HepG2 (cell line): Measurements from ENCODE around the gene RSRC2. TPM values are rescaled to one million over a fixed set of nuclear protein-coding genes. Genes with fewer than 3 reads are reported as not detected.

Source experiments
- ATAC-seq: fragments of 200-7000 bp; cut with Tn5 transposase; 3 replicates; pipeline ENCODE4 v1.9.1; 2020; ENCODE audit warnings: mild to moderate bottlenecking, moderate library complexity
- BruUV-seq: library from RNA; stranded (reverse); fragments of 400-500 nt; replicated peaks from 2 replicates; lab custom pipeline; 2021; lab: Mats Ljungman, UMichigan
- CTCF ChIA-PET: fragments of 300-600 bp; formaldehyde crosslinking; extraction: SDS; loops from one replicate; lab custom pipeline; 2021; ENCODE audit warnings: low total read pairs, inconsistent platforms, low intra/inter-chr PET ratio; lab: Yijun Ruan, JAX
- POLR2A ChIA-PET: fragments of 350-600 bp; sonication (Branson Sonifier 250); formaldehyde crosslinking; loops from one replicate; lab custom pipeline; 2020; ENCODE audit warnings: antibody characterized with exemption, inconsistent platforms; lab: Yijun Ruan, JAX
- DNase-seq: peaks from one replicate; pipeline ENCODE4 v3.0.0-alpha.2; 2015; ENCODE audit warnings: low spot score
- FAIRE-seq: peaks from 3 replicates; lab custom pipeline; 2011; peaks lifted over from hg19 to GRCh38; lab: Jason Lieb, UNC
- H2AFZ ChIP-seq: one replicate; pipeline ENCODE4 v1.6.1; 2011; ENCODE audit warnings: low read length, inconsistent platforms
- H3K27ac ChIP-seq: fragments of 300-600 bp; 3 replicates; pipeline ENCODE4 v1.8.0; 2011; ENCODE audit warnings: mixed run types, mild to moderate bottlenecking, mixed read lengths, low read length, inconsistent platforms; ENCODE audit not compliant: insufficient read depth; ENCODE audit errors: extremely low read length
- H3K27me3 ChIP-seq, 2 experiments: fragments of 200-600 bp in 1 of 2; 2 replicates in 1 of 2; 3 replicates in 1 of 2; pipeline versions ENCODE4 v1.6.0 to v1.8.0; 2011; ENCODE audit warnings: low read length in 2 of 2, mild to moderate bottlenecking in 2 of 2, moderate library complexity in 2 of 2, inconsistent platforms in 1 of 2; ENCODE audit not compliant: insufficient read depth in 2 of 2, control insufficient read depth in 1 of 2
- H3K36me3 ChIP-seq, 2 experiments: fragments of 200-600 bp in 1 of 2; replicated peaks in 1 of 2; 2 replicates in 1 of 2; 3 replicates in 1 of 2; pipeline versions ENCODE4 v1.5.1 to v1.8.0; 2011; ENCODE audit warnings: low read length in 2 of 2, inconsistent platforms in 1 of 2; ENCODE audit not compliant: insufficient read depth in 2 of 2, control insufficient read depth in 1 of 2
- H3K4me1 ChIP-seq: 2 replicates; pipeline ENCODE4 v1.5.1; 2012; ENCODE audit warnings: low read length, inconsistent platforms; ENCODE audit not compliant: insufficient read depth
- H3K4me2 ChIP-seq: 2 replicates; pipeline ENCODE4 v1.6.0; 2011; ENCODE audit warnings: low read depth, low read length, inconsistent platforms
- H3K4me3 ChIP-seq, 3 experiments: fragments of 200-600 bp in 1 of 3; sonication (generic), shearing (Covaris generic) in 1 of 3; replicated peaks in 1 of 3; 2 replicates each; pipeline ENCODE4 v1.5.1; 2011 to 2016; ENCODE audit warnings: low read length in 3 of 3, inconsistent platforms in 2 of 3, low read depth in 2 of 3, mild to moderate bottlenecking in 2 of 3, control low read depth in 1 of 3, mixed read lengths in 1 of 3; ENCODE audit not compliant: insufficient read depth in 1 of 3
- H3K79me2 ChIP-seq: one replicate; pipeline ENCODE4 v1.6.1; 2011; ENCODE audit warnings: low read length, inconsistent platforms; ENCODE audit not compliant: insufficient read depth
- H3K9ac ChIP-seq: 2 replicates; pipeline ENCODE4 v1.6.0; 2011; ENCODE audit warnings: mild to moderate bottlenecking, low read depth, low read length, inconsistent platforms; ENCODE audit not compliant: insufficient read depth
- H3K9me3 ChIP-seq: 2 replicates; pipeline ENCODE4 v1.5.1; 2012; ENCODE audit warnings: mild to moderate bottlenecking, low read length
- H4K20me1 ChIP-seq: 2 replicates; pipeline ENCODE4 v1.6.0; 2011; ENCODE audit warnings: inconsistent platforms, mild to moderate bottlenecking, low read length, moderate library complexity; ENCODE audit not compliant: insufficient read depth
- HNRNPL ChIP-seq: fragments of 200-400 bp; formaldehyde crosslinking; IDR thresholded peaks from 2 replicates; pipeline ENCODE4 v1.6.1; 2017; ENCODE audit warnings: mild to moderate bottlenecking, low read depth, low read length
- MAFF ChIP-seq: IDR thresholded peaks from 2 replicates; pipeline ENCODE4 v1.6.1; 2011; ENCODE audit warnings: low read depth, low read length, improper control_type of control experiment
- MLLT10 ChIP-seq: sonication (generic); formaldehyde crosslinking; IDR thresholded peaks from 2 replicates; pipeline ENCODE4 v1.4.0; 2020; ENCODE audit warnings: missing genetic modification reagents
- NFKB2 ChIP-seq: sonication (generic); formaldehyde crosslinking; IDR thresholded peaks from 2 replicates; pipeline ENCODE4 v1.4.0; 2020; ENCODE audit warnings: missing genetic modification reagents, borderline replicate concordance
- SIX1 ChIP-seq: sonication (generic); formaldehyde crosslinking; IDR thresholded peaks from 2 replicates; pipeline ENCODE4 v1.4.0; 2020; ENCODE audit warnings: missing genetic modification reagents, borderline replicate concordance
- SOX6 ChIP-seq, 2 experiments: fragments of 450-650 bp in 1 of 2; sonication (generic) in 1 of 2; formaldehyde crosslinking in 1 of 2; IDR thresholded peaks; 2 replicates each; pipeline versions ENCODE4 v1.4.0 to v1.6.1; 2017 to 2020; ENCODE audit warnings: antibody characterized with exemption in 1 of 2, mild to moderate bottlenecking in 1 of 2, missing genetic modification reagents in 1 of 2
- SP1 ChIP-seq, 2 experiments: fragments of 450-650 bp in 1 of 2; sonication (generic) in 1 of 2; formaldehyde crosslinking in 1 of 2; IDR thresholded peaks; 2 replicates each; pipeline versions ENCODE4 v1.4.0 to v1.6.1; 2016 to 2020; ENCODE audit warnings: missing genetic modification reagents in 1 of 2
- TBX2 ChIP-seq: sonication (generic); formaldehyde crosslinking; IDR thresholded peaks from 2 replicates; pipeline ENCODE4 v1.5.0; 2020; ENCODE audit warnings: missing genetic modification reagents, mild to moderate bottlenecking, borderline replicate concordance
- ZNF142 ChIP-seq: sonication (generic); formaldehyde crosslinking; IDR thresholded peaks from 2 replicates; pipeline ENCODE4 v1.4.0; 2020; ENCODE audit warnings: missing genetic modification reagents
- ZNF318 ChIP-seq: sonication (generic); formaldehyde crosslinking; IDR thresholded peaks from 2 replicates; pipeline ENCODE4 v1.4.0; 2020; ENCODE audit warnings: mild to moderate bottlenecking, missing genetic modification reagents
- WGBS: methylation state at CpG from one replicate; pipeline ENCODE4 v1.1.6; 2017; ENCODE audit warnings: low lambda C conversion rate; 5-methylcytosine and 5-hydroxymethylcytosine counted together
- in situ Hi-C: cut with HindIII; loops from 2 replicates; pipeline ENCODE4 v1.10.0; 2017; ENCODE audit warnings: low pct_unique_long_range_greater_than_20kb; ENCODE audit not compliant: extremely low pct_ligation_motif_present
- intact Hi-C: fragments of 100-400 bp; cut with micrococcal nuclease; formaldehyde crosslinking; loops from one replicate; pipeline ENCODE4 v1.10.0; 2022; ENCODE audit not compliant: unreplicated experiment
- polyA plus RNA-seq, 8 experiments: library from polyadenylated mRNA; depleted of rRNA in 3 of 8; stranded (reverse) in 7 of 8; unstranded in 1 of 8; fragments of >200 nt; fragmentation: Illumina TruSeq in 4 of 8; extraction: Trizol in 4 of 8; gene quantifications; 2 replicates each; pipeline versions ENCODE4 v1.2.1 to v1.2.3, GENCODE V29; 2011 to 2016; ENCODE audit warnings: low read depth in 4 of 8, missing spikeins in 1 of 8, mixed read lengths in 1 of 8; ENCODE audit not compliant: insufficient read depth in 1 of 8
- total RNA-seq, 5 experiments: library from RNA; depleted of rRNA; stranded (reverse); fragments of >200 nt; fragmentation: Illumina TruSeq; extraction: Trizol; gene quantifications; 2 replicates each; pipeline ENCODE4 v1.2.3, GENCODE V29; 2016; ENCODE audit warnings: low read depth in 1 of 5

Gene RSRC2
- total and polyA plus RNA-seq, 2 of the 13 experiments (the other 11 are each of a cell fraction or from before 2014, with no cell fraction given): 31.4 to 77.8 TPM

- ChIA-PET CTCF (no interaction called here), POLR2A (interaction anchor here (1.5 kb wide), 1 partner anchor 9 kb away, joined by 3 read pairs; no protein-coding TSS in a partner anchor)
- no TSS peak for BruUV-seq
- in situ Hi-C loops (no loop called here), intact Hi-C loops (no loop called here)
- no peak overlapping the region for H3K27ac ChIP-seq
- FAIRE-seq (no peak), DNase-seq (no peak), ATAC-seq (no peak)
- no peak overlapping the region for H2AFZ ChIP-seq
- peaks cover 4% of the 10 kb centered on the region for H3K4me1 ChIP-seq
- no peak overlapping the region for H3K9ac ChIP-seq
- H3K79me2 ChIP-seq: peaks cover 2% of the 10 kb centered on the region
- H4K20me1 ChIP-seq: peaks cover 9% of the 10 kb centered on the region; the same call in 1 of the 2 replicates
- peaks cover 20 to 68% of the 10 kb centered on the region in 2 experiments for H3K36me3 ChIP-seq
- no peaks in the 10 kb centered on the region for H3K9me3 ChIP-seq
- H3K27me3 ChIP-seq: no peaks in the 10 kb centered on the region
- WGBS: 98% methylated on average over 5 of the region's 5 CpGs
- H3K4me2 ChIP-seq: no peak overlapping the region
- no peak overlapping the region for H3K4me3 ChIP-seq
- TF ChIP-seq HNRNPL (no peak), SOX6 (IDR thresholded peaks at IDR 0.05) (no peak), SOX6 (CRISPR knock-in tag; IDR thresholded peaks at IDR 0.05) (no peak), SIX1 (CRISPR knock-in tag) (no peak), ZNF142 (no peak), NFKB2 (no peak), SP1 (IDR thresholded peaks at IDR 0.05) (no peak), SP1 (CRISPR knock-in tag; IDR thresholded peaks at IDR 0.05) (no peak), MLLT10 (CRISPR knock-in tag) (no peak), ZNF318 (CRISPR knock-in tag) (no peak), TBX2 (no peak), MAFF (0 out of 2 replicates have a peak, but pooled peaks have one; percentile 23)
These were observed 20.3 kb downstream of the RSRC2 start for GRCh38 chr12:122506393-122506938.
